ENCODE data around the gene OS9. TPM values are rescaled to one million over a fixed set of nuclear protein-coding genes. Genes with fewer than 3 reads are reported as not detected.

OS9 gene
- total and polyA plus RNA-seq, 2 of the 4 experiments (the other 2 are of a cell fraction): 159 to 272 TPM

DNA sequence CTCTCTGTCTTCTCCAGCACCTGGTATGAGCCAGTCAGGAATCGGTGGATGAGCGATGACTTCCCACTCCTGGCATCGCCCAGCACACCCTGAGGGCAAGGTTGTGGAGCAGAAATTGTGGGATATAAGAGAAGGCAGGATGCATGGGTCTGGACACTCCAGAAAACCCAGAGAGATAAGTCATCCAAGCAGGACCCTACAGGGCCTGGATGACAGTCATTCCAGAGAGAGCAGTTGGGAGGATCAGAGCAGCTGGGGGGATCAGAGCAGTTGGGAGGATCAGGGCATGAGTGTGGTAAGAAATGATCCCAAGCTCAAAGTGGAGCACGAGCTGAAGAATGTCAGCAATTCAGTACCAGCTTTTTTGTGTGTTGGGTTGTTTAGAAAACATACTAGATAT lies 40.7 kb downstream of the OS9 start:
- WGBS, 2 experiments (ENCODE audit: extremely low coverage in 2 of 2, insufficient read length in 1 of 2): no CpG with 5 or more reads among the region's 4 CpGs

More for the DNA sequence above, 40.7 kb downstream of the OS9 start:
- TF ChIP-seq SMC3 (IDR thresholded peaks at IDR 0.05; ENCODE audit: low read depth, low read length) (no peak), MXI1 (IDR thresholded peaks at IDR 0.05; ENCODE audit: borderline replicate concordance, low read depth, low read length) (no peak), NFE2L2 (IDR thresholded peaks at IDR 0.05; ENCODE audit: low read depth, low read length) (no peak), MAZ (IDR thresholded peaks at IDR 0.05; ENCODE audit: borderline replicate concordance, low read depth, low read length) (no peak), ELK1 (IDR thresholded peaks at IDR 0.05; ENCODE audit: borderline replicate concordance, low read depth, low read length) (no peak), USF2 (IDR thresholded peaks at IDR 0.05; ENCODE audit: low read depth, low read length) (no peak), RFX5 (IDR thresholded peaks at IDR 0.05; ENCODE audit: low read depth, low read length) (no peak)
- 0 out of 2 replicates have a peak, but pooled peaks cover 3% of the 10 kb centered on the region for H3K4me1 ChIP-seq (ENCODE audit: control insufficient read depth, insufficient read depth, low read length)
- no peak overlapping the region for H2BK20ac ChIP-seq (ENCODE audit: low read depth, low read length)
- peak overlapping the region; percentile 55 for H2AK9ac ChIP-seq (replicated peaks; ENCODE audit: low read depth, low read length, poor library complexity)
- H3K56ac ChIP-seq (ENCODE audit: extremely low read depth, insufficient read depth, low read length): no peak overlapping the region
- H2AK5ac ChIP-seq (ENCODE audit: low read depth, low read length): no peak overlapping the region
- DNase-seq (no peak), ATAC-seq (ENCODE audit: low read depth) (no peak)
- intact Hi-C loops (cut with micrococcal nuclease): no loop called here
- no peaks in the 10 kb centered on the region for H3K79me1 ChIP-seq (ENCODE audit: low read depth in 1 of 2, low read length in 2 of 2)
- no peak overlapping the region for H2BK15ac ChIP-seq (ENCODE audit: low read depth, low read length)
- no TSS peak for BruUV-seq (replicated peaks)
- no peak overlapping the region for H4K8ac ChIP-seq (ENCODE audit: low read depth in 2 of 2, low read length in 2 of 2)
- no peaks in the 10 kb centered on the region for H3K36me3 ChIP-seq (ENCODE audit: control insufficient read depth, insufficient read depth, low read length)
- no peak overlapping the region for H4K91ac ChIP-seq (ENCODE audit: insufficient read depth, low read depth, low read length)
- H3K14ac ChIP-seq (replicated peaks; ENCODE audit: low read depth, low read length): no peak overlapping the region
- H4K20me1 ChIP-seq (ENCODE audit: insufficient read depth, low read length): 0 out of 2 replicates have a peak, but pooled peaks cover 10% of the 10 kb centered on the region
- H3K18ac ChIP-seq (ENCODE audit: low read depth, low read length): no peak overlapping the region
- no peak overlapping the region for H2BK5ac ChIP-seq (ENCODE audit: low read depth, low read length, poor library complexity, severe bottlenecking)
- no peak overlapping the region for H3K27ac ChIP-seq (ENCODE audit: insufficient read depth, low read length)
- no peak overlapping the region for H2BK120ac ChIP-seq (ENCODE audit: low read depth, low read length)
- dilution Hi-C loops (cut with HindIII; ENCODE audit: low sequenced_read_pairs, unreplicated experiment): no loop called here
- H3K23ac ChIP-seq (ENCODE audit: low read depth, low read length): peak overlapping the region; percentile 71; the same call in 1 of the 2 replicates
- peaks cover 82% of the 10 kb centered on the region for H3K27me3 ChIP-seq (ENCODE audit: control insufficient read depth, insufficient read depth, low read length)
- no peak overlapping the region for H4K5ac ChIP-seq (ENCODE audit: low read depth, low read length)
- H3K4me2 ChIP-seq (ENCODE audit: low read depth, low read length): no peak overlapping the region
- no peaks in the 10 kb centered on the region for H3K9me1 ChIP-seq (ENCODE audit: insufficient read depth, low read length)
- no peak overlapping the region for H3K4me3 ChIP-seq (ENCODE audit: insufficient read depth, low read depth, low read length)
- in situ Hi-C loops (cut with MboI; ENCODE audit: low sequenced_read_pairs): loop anchor here (10.0 kb wide), 1 partner anchor 150 kb away; no protein-coding TSS in a partner anchor
- POLR2A ChIA-PET (ENCODE audit: unreplicated experiment): interaction anchor here (1.2 kb wide), 1 partner anchor 8 kb away, joined by 3 read pairs; no protein-coding TSS in a partner anchor
- H2AFZ ChIP-seq (replicated peaks; ENCODE audit: low read length, poor library complexity): no peak overlapping the region
- H3K4ac ChIP-seq (ENCODE audit: low read depth, low read length): no peak overlapping the region
- no peak overlapping the region for H3K9ac ChIP-seq (ENCODE audit: low read depth, low read length)
- CTCF ChIA-PET: no interaction called here
- peaks cover 2% of the 10 kb centered on the region; the same call in 1 of the 2 replicates for H3K9me3 ChIP-seq (ENCODE audit: control insufficient read depth, insufficient read depth, low read length)

All from IMR-90 (cell line).